Measurements from ENCODE around the gene ANP32B.
"Not testable (repeated sequence)": the region's sequence is repeated elsewhere in the genome, so short reads cannot be mapped to it uniquely, and the experiment has no call there.

Gene ANP32B

GRCh38 chr9:97993000-97993399, 9.9 kb downstream of the ANP32B start:
- no peak for TF ChIP-seq CTCF (IDR thresholded peaks at IDR 0.05)
- Histone ChIP-seq H3K4me3 (no peak overlapping the region), H3K27ac (no peak overlapping the region)
- no peak for DNase-seq (ENCODE audit: low spot score)

GRCh38 chr9:97994703-97995102, 11.6 kb downstream of the ANP32B start:
- DNase-seq (ENCODE audit: low spot score) = no peak
- H3K4me3 ChIP-seq = no peak overlapping the region
- no peak overlapping the region for H3K27ac ChIP-seq
- TF ChIP-seq CTCF (IDR thresholded peaks at IDR 0.05) = no peak

GRCh38 chr9:97996676-97997075, 13.5 kb downstream of the ANP32B start:
- not testable (repeated sequence) for H3K4me3 ChIP-seq; DNase-seq (ENCODE audit: low spot score); H3K27ac ChIP-seq

- H3K4me3 ChIP-seq = no peak overlapping the region
- H3K27ac ChIP-seq = no peak overlapping the region
- no peak for DNase-seq (ENCODE audit: low spot score)
- no peak for TF ChIP-seq CTCF (IDR thresholded peaks at IDR 0.05)
These were observed 14.5 kb downstream of the ANP32B start for GRCh38 chr9:97997330-97998276.

- no peak overlapping the region for H3K27ac ChIP-seq
- TF ChIP-seq CTCF (IDR thresholded peaks at IDR 0.05) = no peak
These were observed 19.7 kb downstream of the ANP32B start for GRCh38 chr9:98002808-98003207.

GRCh38 chr9:98006127-98006796, 23.1 kb downstream of the ANP32B start:
- DNase-seq (ENCODE audit: low spot score) = no peak
- Histone ChIP-seq H3K4me3 (no peak overlapping the region), H3K27ac (no peak overlapping the region)
- TF ChIP-seq CTCF (IDR thresholded peaks at IDR 0.05) = no peak

More at GRCh38 chr9:98002808-98003207, 19.7 kb downstream of the ANP32B start:
- no peak overlapping the region for H3K4me3 ChIP-seq
- no peak for DNase-seq (ENCODE audit: low spot score)

- TF ChIP-seq CTCF (IDR thresholded peaks at IDR 0.05) = no peak
- no peak for DNase-seq (ENCODE audit: low spot score)
- Histone ChIP-seq H3K4me3 (no peak overlapping the region), H3K27ac (no peak overlapping the region)
These were observed 24.2 kb downstream of the ANP32B start for GRCh38 chr9:98007251-98007928.
